Midbrain (tissue), 1 donor: ENCODE data around the gene HIPK2.
"Not testable (repeated sequence)": the region's sequence is repeated elsewhere in the genome, so short reads cannot be mapped to it uniquely, and the experiment has no call there.

Experiments
- DNase-seq: peaks from one replicate; lab custom pipeline; 2025; lab: John Stamatoyannopoulos, UW

Gene HIPK2

DNA sequence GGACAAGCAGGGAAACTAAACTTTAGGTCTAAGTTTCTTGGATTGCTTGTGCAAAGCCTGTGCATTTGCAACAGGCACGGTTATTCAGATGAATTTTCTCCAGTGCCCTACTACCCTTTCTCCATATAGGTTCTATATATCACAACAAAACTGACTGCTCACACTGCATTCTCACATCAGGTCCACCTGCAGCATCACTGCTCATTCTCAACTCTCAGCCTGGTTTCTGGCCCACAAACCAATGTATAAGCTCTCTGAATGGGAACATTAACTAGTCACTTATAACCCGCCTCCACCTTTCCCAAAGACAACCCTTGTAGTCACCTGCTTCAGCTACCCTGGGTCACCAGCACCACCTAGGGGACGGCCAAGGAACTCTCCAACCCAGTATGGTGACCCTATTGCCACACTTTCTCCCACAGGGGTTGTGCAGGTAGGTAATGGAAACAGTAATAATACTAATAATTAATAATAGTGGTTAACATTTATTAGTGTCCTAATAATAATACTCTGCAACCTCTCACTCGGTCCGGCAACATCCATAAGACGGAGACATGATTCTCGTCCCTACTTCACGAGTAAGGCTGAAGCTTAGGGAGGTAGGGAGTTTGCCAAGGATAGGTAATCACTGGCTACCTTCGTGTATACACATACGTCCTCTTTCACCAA lies 157.0 kb downstream of the HIPK2 start:
- DNase-seq = peak; percentile 4

DNA sequence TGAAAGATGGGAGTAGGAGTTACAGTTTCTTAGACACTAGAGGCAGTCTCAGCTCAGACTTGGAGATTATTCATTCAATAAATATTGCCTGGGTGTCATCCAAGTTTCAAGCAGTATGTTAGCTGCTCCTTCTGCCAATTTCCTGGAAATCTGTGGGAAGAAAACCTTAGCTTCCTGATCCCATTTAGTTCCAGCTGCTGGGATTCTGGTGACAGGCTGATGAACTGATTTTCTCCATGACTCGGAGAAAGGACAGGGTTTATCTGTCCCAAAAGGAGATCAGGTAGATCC lies 158.5 kb downstream of the HIPK2 start:
- no peak for DNase-seq

DNA sequence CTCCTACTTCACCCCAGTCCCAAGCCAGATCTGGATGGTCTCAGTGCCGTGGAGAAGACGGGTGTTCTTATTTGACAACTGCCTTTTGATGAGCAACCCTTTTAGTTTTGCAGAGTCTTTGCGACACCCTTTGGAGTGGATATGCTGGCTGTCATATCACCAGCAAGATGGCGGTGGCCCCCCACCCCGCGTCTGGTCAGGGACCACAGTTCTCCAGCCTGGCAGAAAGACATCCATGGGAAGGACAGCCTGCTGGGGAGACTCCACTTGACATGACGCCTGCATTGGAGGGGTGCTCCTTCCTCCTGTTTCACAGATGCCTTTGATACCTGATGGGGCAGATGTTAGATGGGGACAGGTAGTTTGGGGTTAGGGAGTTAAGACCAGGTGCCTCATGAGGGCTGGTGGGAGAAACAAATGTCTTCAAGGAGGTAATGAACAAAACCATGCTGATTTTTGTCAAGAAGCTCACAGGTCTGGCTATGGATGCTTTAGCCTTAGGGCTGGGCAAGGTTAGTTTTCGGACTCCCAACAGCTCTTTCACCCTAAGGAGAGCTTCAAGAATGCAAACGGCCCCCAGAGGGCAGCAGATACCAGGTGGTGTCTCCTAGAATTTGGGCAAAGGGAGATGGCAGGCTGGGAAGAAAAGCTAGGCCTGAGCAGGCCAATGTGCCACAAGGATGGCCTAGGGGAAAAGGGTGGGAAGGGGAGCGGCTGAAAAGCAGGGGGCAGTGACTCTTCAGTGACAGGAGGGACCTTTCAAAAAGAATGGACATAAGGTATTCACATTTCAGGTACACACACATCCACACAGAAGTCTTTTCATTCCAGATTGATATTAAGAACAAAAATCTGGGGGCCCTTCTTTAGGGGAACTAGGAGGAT lies 159.1 kb downstream of the HIPK2 start:
- peak; percentile 47 for DNase-seq

DNA sequence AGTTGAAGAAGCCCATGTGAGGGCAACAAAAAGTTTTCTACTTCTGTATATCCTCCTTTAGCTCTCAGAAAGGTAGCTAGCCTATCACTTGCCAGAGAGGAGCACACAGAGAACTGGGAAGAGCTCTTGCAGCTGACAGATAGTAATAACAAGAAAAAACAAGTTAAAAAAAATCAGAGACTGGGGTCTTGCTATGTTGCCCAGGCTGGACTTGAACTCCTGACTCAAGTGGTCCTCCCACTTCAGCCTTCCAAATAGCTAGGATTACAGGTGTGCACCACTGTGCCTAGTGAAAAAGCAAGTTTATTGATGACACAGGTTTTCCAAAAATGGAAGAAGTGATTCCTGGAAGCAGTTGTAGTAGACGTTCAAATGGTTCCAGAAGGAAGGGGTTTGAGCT lies 160.7 kb downstream of the HIPK2 start:
- no peak for DNase-seq

DNA sequence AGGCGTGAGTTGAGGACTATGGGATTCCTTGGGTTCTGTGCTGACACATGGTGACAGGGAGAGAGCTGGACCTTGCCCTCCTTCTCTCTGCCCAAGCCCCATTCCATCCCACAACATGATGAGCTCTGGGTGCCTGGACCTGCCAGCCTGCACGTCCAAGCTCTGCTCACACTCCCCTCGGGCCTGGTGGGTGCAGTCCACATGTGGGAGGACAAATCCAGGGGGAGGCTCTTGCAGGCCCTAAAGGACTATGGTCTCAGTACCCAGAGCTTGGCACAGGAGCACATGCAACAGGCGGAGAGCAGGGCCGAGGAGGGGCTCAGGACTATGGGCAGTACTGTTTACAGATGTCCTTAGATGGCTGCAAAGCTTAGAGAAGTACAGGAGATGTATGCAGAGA lies 162.9 kb downstream of the HIPK2 start:
- DNase-seq = no peak

DNA sequence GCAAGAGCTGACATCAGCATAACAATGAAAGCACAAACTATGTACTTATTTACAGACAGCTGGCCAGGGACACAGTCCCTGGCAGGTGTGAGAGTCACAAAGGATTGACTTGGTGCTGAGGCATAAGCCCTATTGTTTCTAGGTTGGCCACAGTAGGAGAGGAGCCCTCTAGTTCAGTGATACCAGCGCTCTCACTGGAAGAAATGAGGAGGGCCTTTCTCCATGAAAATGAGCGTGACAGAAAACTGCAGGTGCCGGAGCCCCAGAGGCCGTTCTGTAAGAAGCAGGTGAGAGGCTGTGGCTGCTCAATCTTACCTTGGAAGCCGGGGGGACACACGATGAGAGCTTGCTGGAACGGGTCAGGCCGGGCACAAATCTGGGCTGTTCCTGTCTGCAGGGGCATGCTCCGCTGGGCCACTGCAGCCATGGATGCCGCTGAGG lies 163.8 kb downstream of the HIPK2 start:
- no peak for DNase-seq

DNA sequence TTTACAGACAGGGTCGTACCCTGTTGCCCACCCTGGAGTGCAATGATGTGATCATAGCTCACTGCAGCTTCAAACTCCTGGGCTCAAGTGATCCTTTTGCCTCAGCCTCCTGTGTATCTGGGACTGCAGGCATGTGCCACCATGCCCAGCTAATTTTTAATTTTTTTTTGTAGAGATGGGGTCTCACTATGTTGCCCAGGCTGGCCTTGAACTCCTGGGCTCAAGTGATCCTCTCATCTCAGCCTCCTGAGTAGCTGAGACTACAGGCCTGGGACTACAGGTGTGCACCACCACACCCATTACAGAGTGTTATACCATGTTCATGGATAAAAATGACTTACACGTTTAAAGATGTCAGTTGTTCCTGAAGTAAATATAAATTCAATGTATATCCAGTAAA lies 166.2 kb downstream of the HIPK2 start:
- not testable (repeated sequence) for DNase-seq

DNA sequence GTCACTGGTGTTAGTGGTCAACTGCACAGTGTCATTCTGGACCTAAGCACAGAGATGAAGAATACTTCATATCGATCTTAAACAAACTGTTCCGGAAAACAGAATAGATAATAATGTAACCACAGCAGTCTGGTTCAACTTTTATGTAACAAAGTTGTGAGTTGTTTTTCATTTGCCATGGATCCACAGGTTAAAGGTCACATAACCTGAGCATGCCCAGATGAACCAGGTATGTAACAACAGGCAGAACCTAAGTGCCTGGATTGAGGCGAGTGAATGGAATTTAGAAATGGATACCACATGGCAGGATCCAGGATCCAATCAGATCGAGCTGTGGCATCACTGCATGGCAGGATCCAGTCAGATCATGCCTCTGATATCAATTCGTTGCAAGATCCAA lies 167.2 kb downstream of the HIPK2 start:
- DNase-seq = no peak

DNA sequence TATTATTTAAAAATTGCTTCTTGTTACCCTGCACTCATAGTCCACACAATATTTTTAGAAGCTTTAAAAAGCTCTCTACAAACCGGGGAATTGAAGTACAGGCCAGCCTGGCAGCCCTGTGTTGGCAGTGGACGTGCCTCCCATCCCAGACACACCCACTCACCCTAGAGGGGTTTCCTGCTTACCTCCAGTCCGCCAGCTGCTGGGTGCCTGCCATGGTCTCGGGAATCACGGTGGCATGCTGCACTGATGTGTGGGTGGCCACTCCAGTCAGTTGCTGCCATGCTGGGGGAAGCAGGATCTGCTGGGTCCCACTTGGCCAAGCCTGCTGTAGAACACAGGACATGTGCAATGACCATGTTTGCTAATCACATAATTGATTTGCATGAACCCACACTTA lies 173.9 kb downstream of the HIPK2 start:
- no peak for DNase-seq

DNA sequence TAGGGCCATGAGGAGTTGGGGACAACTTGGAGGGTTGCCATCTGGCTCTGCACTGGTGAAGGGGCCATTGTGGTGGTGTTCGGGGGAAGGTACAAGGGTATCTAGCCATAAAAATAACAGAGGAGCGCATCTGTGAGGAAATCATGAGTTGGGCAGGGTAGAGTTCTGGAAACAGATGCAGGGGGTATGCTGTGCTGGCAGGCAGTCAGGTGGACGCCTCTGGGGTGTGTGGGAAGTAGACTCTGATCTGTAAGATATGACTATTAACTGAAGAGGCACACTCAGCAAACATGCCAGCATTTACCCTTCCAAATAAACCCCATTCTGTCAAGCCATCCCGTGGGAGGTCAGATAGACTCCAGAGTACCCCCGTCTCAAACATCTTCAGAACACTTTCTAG lies 174.5 kb downstream of the HIPK2 start:
- DNase-seq = no peak

DNA sequence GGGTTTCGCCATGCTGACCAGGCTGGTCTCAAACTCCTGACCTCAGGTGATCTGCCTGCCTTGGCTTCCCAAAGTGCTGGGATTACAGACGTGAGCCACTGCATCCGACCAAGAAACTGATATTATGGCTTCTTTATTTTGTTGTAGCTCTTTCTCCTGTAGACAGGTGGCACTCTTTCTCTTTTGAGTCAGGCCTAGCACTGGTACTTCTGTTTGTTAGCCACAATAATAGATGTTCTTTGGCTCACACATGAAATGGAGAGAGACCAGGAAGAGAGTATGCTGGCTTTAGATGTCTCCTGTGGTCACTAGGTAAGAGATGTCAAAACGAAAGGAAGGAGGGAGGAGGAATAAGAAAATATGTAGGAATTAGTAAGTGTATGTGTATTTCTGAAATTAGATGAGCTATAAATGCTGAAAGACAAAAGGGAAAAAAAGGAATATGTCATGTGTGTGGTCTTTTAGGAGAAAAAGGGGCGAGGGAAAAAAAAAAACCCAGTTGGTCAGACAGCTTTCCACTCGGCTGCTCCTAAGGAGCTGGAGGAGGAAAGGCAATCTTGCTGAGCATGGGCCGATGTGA lies 175.6 kb downstream of the HIPK2 start:
- DNase-seq = peak; percentile 61

DNA sequence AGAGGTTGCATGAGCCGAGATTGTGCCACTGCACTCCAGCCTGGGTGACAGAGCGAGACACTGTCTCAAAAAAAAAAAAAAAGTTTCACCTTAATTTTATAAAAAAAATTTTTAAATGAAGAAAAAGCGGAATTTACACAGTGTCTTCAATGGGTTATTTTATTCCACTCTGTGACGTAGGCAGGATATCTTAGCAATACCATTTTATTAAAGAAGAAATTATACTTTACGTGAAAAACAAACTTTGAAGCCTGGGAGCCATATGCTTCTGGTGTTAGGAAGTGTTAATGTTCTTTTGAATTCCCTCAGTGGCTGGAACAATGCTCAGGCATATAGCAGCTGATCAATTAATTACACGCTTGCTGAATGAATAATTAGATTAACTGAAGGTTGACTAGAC lies 176.6 kb downstream of the HIPK2 start:
- DNase-seq = no peak

DNA sequence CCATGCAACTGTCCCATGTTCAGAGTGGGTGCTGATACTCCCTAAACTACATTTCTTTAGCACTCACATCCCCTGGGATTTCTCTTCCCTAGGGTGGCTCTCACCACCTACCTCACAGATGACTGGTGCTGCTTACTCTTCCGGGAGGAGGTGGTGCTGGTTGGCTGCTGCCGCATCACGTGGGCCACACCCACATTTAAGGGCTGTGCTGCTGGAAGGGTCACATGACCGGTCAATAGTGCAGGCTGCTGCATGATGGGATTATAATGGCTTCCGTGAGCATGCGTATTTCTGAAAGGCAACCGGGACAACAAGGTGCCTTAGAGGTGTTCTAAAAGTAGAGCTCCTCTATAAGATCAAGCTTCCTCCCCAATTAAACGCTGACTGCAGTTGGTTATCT lies 177.5 kb downstream of the HIPK2 start:
- DNase-seq = no peak

DNA sequence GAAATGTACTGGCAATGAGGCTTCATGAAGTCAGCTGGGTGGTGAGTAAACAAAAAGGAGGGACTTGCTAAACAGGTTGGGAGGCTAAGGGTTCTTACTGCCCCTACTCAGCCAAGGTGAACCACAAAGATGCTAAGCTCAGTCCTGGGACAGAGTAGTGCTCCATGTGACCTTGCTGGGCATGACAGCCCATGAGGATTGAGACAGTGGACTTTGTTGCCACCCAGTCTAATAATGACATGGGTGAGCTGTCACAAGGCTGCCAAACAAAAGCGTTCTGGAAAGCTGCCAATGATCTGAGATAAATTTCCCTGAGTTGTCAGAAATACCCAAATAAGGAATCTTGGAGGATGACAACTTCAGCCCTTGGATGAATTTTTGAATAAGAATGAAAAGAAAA lies 179.2 kb downstream of the HIPK2 start:
- DNase-seq = peak; percentile 17

DNA sequence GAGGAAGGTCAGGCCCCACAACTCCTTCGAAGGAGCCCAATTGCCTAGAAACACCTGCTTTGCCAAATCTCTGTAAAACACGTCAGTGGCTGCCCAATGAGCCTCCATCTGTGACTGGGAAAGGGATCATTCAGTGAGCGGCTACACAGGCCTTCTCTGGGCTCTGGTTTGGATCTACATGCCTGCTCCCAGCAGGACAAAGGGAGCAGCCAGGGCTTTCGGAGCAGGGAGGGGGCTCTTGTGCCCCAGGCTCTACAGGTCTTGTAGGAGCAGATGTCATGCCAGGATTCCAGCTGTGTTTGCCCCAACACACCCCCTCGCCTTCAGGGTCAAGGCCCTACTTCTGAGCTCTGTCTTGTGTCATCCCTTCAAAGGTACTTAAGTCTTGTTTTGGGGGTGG lies 180.8 kb downstream of the HIPK2 start:
- DNase-seq = no peak

DNA sequence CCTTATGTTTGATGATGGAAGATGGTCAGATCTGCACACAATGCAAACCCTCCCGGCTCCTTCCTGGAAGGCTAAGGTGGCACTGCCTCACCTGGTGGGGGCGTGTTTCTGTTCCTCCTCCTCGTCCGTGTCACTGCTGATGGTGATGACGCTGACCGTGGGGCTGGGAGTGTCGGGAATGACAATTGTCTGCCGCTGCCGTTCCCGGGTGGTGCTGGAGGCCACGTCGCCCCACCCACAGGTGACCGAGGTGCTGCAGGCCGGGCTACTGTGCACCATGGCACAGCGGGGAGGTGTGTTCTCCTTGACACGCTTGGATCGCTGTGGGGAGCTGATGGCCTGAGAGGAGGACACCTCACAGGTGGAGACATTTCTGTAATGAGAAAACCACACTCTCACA lies 181.2 kb downstream of the HIPK2 start:
- no peak for DNase-seq

DNA sequence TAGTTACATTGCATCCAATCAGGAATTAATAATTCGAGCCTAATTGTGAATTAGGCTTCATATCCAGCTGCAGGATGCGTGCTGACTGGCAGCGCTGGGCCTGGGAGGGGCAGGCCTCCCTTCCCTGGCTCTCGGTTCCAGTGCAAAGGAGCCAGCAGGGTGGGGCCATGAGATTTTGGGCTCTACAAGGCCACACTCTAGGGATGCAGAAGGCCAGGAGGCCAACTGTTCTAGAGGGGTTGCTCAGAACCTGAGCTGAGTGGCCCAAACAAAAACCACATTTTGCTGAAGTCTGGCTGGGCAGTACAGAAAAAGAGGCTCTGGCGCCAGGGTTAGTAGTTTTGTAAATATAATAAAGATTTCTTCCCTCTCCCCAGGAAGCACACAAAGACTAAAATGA lies 182.0 kb downstream of the HIPK2 start:
- DNase-seq = no peak

DNA sequence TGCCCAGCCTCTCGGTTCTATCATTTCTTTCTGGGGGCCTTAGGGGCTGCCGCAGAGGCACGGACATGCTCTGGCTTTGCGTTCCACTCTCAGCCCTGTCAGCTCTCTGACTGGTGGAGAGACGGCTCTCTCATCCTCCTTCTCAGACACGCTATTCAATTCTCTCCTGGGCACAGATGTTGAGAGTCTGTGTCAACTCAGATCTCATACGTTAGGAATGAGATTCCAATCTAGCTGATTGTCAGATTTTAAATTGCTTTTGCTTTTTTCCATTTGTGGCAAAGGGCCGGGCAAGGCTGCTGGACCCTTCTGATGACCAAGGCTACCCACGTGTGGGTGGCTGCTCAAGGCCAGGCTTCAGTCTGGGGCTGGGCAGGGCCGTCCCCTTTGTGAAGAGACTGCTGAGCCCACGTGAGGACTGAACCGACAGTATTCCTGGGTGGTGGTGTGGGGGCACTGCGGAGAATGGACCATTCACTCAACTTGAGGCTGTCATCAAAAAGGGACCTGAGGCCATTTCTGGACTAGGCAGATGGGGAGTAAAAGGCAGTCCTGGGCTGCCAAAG lies 182.8 kb downstream of the HIPK2 start:
- no peak for DNase-seq

DNA sequence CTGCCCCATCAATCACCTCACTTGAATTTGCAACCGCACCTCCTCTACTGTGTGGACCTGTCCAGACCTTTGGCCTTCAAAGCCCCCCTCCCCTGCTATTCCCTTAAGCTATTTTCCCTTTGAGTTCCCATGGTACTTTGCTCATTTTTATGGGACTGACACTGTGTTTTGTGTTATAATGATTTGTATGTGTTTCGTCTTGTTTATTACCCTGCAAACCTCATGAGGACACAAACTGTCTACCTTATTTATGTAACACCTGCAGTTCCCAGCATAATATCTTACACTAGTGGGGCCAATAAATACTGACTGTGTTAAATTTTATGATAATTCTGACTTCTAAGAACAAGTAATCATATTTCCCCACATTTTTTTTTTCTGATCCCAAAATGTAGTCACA lies 183.7 kb downstream of the HIPK2 start:
- no peak for DNase-seq

DNA sequence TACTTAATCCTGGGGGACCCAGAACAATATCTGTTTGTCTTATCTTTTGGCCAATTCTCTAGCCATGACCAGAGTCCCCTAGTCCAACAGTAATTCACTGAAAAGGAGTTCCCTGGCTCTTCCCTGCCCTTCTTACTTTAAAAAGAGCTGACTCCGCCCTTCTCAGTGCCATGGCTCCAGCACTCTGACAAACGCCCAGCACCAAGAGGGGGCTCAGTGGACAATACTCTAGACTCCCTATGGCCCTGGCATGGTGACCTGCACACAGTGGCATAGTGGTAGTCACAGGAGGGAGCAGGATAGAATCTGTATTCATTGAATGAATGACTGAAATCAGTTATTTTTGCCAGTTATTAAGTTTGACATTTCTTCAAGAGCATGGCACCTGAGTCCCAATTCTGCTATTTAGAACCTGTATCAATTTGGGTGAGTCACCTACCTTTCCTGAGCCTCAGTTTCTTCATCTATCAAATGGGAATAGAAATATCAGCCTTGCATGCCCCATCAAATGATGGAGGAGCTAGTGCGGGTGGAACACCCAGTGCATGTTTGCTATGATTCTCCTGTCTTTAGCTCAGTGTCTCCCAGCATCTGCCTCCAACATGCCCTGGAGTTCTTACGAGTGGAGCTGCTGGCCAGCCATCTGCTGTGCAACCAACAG lies 184.9 kb downstream of the HIPK2 start:
- DNase-seq = no peak

DNA sequence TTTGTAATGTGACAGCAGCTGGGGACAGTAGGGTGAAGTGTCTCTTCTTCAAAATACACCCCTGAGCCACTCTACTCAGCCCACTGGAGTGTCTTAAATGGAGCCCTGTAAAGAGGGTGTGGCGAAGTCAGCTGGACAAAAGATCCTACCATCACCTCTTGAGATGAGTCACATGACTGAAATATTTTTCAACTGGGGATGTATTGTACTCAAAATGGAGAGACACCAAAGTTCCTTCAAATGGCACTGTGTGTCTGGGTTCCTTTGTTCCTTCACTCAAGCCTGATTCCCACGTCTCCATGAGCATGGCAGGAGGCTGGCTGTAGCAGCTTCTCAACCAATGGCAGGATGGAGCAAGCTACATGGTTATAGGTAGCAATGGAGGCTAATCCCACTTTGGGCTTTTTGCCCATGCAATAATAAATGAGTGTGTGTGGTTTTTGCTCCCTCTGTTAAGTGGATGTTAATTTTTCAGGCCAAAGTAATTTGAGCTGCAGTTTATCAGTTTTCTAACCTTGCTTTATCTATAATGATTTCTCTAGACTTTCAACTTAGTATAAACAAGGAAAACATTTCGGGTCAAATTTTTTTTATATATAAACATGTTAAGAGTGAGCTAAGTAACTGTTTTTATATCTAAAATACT lies 186.1 kb downstream of the HIPK2 start:
- no peak for DNase-seq

DNA sequence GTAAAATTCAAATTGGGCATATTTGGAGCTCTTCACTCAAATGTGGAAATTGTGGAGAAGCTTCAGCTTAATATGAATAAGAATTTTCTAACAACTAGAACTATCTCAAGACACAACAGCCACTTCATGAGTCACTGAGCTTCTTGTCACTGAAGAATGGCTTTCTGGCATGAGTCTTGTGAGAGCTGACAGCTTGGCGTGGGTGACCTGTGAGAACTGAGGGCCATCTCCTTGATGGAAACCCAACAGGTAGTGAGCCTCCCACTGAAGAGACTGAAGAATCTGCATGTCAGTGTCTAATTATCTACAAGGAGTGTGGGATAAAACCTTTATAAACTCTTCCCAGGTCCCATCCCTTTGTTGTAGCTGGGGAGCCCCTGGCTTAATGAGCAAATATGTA lies 188.3 kb downstream of the HIPK2 start:
- no peak for DNase-seq
